Mesendoderm (in vitro differentiated cells): Measurements from ENCODE around the gene DAAM1.

Experiments used
- DNase-seq: peaks from one replicate; pipeline ENCODE4 v3.0.0; 2013
- H2AK5ac ChIP-seq: 2 replicates; pipeline ENCODE4 v1.6.1; 2013; ENCODE audit warnings: low read length, inconsistent platforms
- H2BK120ac ChIP-seq: 2 replicates; pipeline ENCODE4 v1.6.1; 2013; ENCODE audit warnings: low read depth, mild to moderate bottlenecking, low read length, moderate library complexity, mixed read lengths
- H2BK15ac ChIP-seq: replicated peaks from 2 replicates; pipeline ENCODE4 v1.6.1; 2013; ENCODE audit warnings: low read depth, mild to moderate bottlenecking, moderate library complexity
- H2BK5ac ChIP-seq: 2 replicates; pipeline ENCODE4 v1.6.1; 2013; ENCODE audit warnings: low read length, inconsistent platforms
- H3K18ac ChIP-seq: 2 replicates; pipeline ENCODE4 v1.6.1; 2013; ENCODE audit warnings: mild to moderate bottlenecking, low read length, mixed read lengths
- H3K23ac ChIP-seq: one replicate; pipeline ENCODE4 v1.6.1; 2013; ENCODE audit warnings: low read length
- H3K27ac ChIP-seq: 2 replicates; pipeline ENCODE4 v1.5.1; 2013; ENCODE audit warnings: low read depth, mild to moderate bottlenecking, inconsistent platforms, low read length, moderate library complexity
- H3K27me3 ChIP-seq: 2 replicates; pipeline ENCODE4 v1.6.1; 2013; ENCODE audit warnings: low read length, control low read depth, mild to moderate bottlenecking, inconsistent platforms; ENCODE audit not compliant: insufficient read depth, poor library complexity
- H3K36me3 ChIP-seq: 2 replicates; pipeline ENCODE4 v1.6.1; 2013; ENCODE audit warnings: low read length, inconsistent platforms; ENCODE audit not compliant: control insufficient read depth, insufficient read depth
- H3K4ac ChIP-seq: one replicate; pipeline ENCODE4 v1.6.1; 2013; ENCODE audit warnings: low read depth, mild to moderate bottlenecking, low read length, moderate library complexity
- H3K4me1 ChIP-seq: 2 replicates; pipeline ENCODE4 v1.6.1; 2013; ENCODE audit warnings: low read depth, low read length, inconsistent platforms; ENCODE audit not compliant: control insufficient read depth
- H3K4me2 ChIP-seq: 2 replicates; pipeline ENCODE4 v1.6.1; 2013; ENCODE audit warnings: low read length
- H3K4me3 ChIP-seq: 2 replicates; pipeline ENCODE4 v1.5.1; 2013; ENCODE audit warnings: mild to moderate bottlenecking, low read length
- H3K56ac ChIP-seq: one replicate; pipeline ENCODE4 v1.6.1; 2013; ENCODE audit warnings: low read length
- H3K79me1 ChIP-seq: 2 replicates; pipeline ENCODE4 v1.6.1; 2013; ENCODE audit warnings: low read length, inconsistent platforms
- H3K79me2 ChIP-seq: 2 replicates; pipeline ENCODE4 v1.6.1; 2013; ENCODE audit warnings: mild to moderate bottlenecking, low read length; ENCODE audit not compliant: control insufficient read depth, insufficient read depth
- H3K9ac ChIP-seq: 2 replicates; pipeline ENCODE4 v1.6.1; 2013; ENCODE audit warnings: low read length, inconsistent platforms
- H4K5ac ChIP-seq: one replicate; pipeline ENCODE4 v1.6.1; 2013; ENCODE audit warnings: low read length
- H4K8ac ChIP-seq: one replicate; pipeline ENCODE4 v1.6.1; 2013; ENCODE audit warnings: low read depth, mild to moderate bottlenecking, control low read depth, low read length, moderate library complexity
- WGBS: extraction: QIAGEN DNeasy Blood & Tissue Kit; methylation state at CpG from one replicate; pipeline ENCODE4 v1.1.7; 2013; ENCODE audit warnings: low lambda C conversion rate, missing lambda C conversion rate; ENCODE audit not compliant: insufficient coverage; ENCODE audit errors: extremely low coverage; 5-methylcytosine and 5-hydroxymethylcytosine counted together

DAAM1 gene

DNA sequence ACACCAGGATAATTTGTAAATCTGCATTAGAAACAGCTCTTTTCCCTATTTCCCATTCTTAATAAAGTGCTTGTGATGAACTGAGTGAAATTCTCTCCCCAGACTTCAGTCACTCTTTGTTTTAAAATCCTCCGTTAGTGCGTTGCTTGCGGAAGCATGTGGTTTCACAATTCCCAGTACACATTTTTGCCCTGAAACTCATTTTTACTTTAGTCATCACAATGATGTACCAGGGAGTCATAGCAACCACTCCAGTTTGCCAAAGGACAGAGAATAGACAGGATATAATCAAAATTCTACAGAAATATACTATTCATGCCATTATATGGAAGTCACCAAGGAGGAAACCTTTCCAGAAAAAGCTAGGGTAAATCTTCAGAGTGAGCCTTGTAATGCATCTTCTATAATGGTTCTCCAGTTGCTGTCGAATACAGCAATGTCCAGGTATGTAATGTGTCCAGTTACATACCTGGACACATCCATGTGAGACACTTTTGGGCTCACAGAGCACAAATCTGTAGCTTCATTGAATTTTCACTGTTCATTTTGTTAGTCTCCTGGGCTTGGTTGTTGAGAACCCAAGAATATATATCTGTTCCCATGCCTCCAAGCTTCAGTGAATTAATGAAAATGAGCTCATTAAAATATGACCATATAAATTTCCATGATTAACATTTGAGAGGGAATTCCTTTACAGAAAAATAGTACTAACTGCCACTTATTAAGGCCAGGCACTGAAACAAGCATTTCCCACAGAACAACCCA, 219.0 kb downstream of the DAAM1 start:
- WGBS, result no CpG with 5 or more reads among the region's 4 CpGs
- H3K23ac ChIP-seq, result no peak overlapping the region
- DNase-seq, result no peak
- no peak overlapping the region for H2BK15ac ChIP-seq
- H2BK5ac ChIP-seq, result no peak overlapping the region
- H3K79me2 ChIP-seq, result no peaks in the 10 kb centered on the region
- no peaks in the 10 kb centered on the region for H3K4me1 ChIP-seq
- no peaks in the 10 kb centered on the region for H3K79me1 ChIP-seq
- H3K36me3 ChIP-seq, result no peaks in the 10 kb centered on the region
- H3K4me3 ChIP-seq, result no peak overlapping the region
- H3K9ac ChIP-seq, result no peak overlapping the region
- H4K8ac ChIP-seq, result no peak overlapping the region
- H3K56ac ChIP-seq, result no peak overlapping the region
- no peak overlapping the region for H3K4me2 ChIP-seq
- H3K18ac ChIP-seq, result no peak overlapping the region
- H2AK5ac ChIP-seq, result no peak overlapping the region
- H3K4ac ChIP-seq, result no peak overlapping the region
- H3K27ac ChIP-seq, result no peak overlapping the region
- H3K27me3 ChIP-seq, result no peaks in the 10 kb centered on the region
- H4K5ac ChIP-seq, result no peak overlapping the region
- H2BK120ac ChIP-seq, result no peak overlapping the region

DNA sequence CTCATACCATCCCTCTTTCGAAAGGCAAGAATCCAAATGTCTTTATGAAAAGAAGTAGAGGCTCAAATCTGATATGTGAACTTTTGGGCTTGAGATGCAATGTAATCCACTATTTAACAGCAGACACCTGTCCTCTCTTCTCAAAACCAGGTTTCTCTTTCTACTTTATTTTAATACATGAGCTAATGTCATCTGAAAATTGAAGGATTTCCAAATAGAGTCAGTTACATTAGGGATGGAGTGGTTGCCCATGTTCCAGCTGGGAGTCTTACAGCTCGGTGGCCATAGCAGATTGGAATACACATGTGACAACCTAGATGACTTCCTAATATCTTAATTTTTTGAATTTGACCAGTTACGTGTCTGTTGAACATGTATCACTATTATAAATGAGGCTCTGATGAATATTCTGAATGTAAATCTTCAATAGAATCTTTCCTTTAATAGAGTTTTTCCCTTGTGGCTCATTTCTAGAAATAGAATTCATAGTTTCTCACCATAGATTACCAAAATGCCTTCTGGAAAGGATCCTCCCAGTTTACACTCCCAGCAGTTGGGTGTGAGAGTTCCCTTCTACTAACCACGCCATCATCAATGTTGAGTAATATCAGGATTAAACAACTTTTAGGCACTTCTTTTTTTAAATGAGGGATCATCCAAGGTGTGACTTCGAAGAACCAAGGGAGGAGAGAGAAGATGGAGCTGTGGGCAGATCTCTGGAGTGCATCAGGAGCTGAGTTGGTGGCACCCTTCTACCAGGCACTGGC, 227.6 kb downstream of the DAAM1 start:
- Histone ChIP-seq H2BK15ac (no peak overlapping the region), H2AK5ac (no peak overlapping the region), H3K9ac (no peak overlapping the region), H3K79me1 (no peaks in the 10 kb centered on the region), H3K4me2 (no peak overlapping the region), H3K36me3 (no peaks in the 10 kb centered on the region), H3K56ac (no peak overlapping the region), H3K23ac (no peak overlapping the region), H4K5ac (no peak overlapping the region), H3K4me3 (no peak overlapping the region), H3K4me1 (no peaks in the 10 kb centered on the region), H4K8ac (no peak overlapping the region), H2BK120ac (no peak overlapping the region), H3K4ac (no peak overlapping the region), H3K79me2 (no peaks in the 10 kb centered on the region), H3K27me3 (no peaks in the 10 kb centered on the region), H3K18ac (no peak overlapping the region), H2BK5ac (no peak overlapping the region), H3K27ac (no peak overlapping the region)
- no peak for DNase-seq
- no CpG with 5 or more reads among the region's 5 CpGs for WGBS

GRCh38 chr14:59417311-59417710, 228.8 kb downstream of the DAAM1 start:
- Histone ChIP-seq H3K4ac (no peak overlapping the region), H3K4me2 (no peak overlapping the region), H3K27me3 (no peaks in the 10 kb centered on the region), H3K23ac (no peak overlapping the region), H2AK5ac (no peak overlapping the region), H3K79me1 (no peaks in the 10 kb centered on the region), H3K9ac (no peak overlapping the region), H4K8ac (no peak overlapping the region), H3K27ac (no peak overlapping the region), H4K5ac (no peak overlapping the region), H3K18ac (no peak overlapping the region), H3K79me2 (no peaks in the 10 kb centered on the region), H2BK15ac (no peak overlapping the region), H3K4me1 (no peaks in the 10 kb centered on the region), H3K4me3 (no peak overlapping the region), H3K36me3 (no peaks in the 10 kb centered on the region), H2BK120ac (no peak overlapping the region), H2BK5ac (no peak overlapping the region), H3K56ac (no peak overlapping the region)
- DNase-seq, result no peak
- WGBS, result no CpG with 5 or more reads among the region's 6 CpGs

GRCh38 chr14:59419303-59419702, 230.8 kb downstream of the DAAM1 start:
- no peak overlapping the region for H3K18ac ChIP-seq
- WGBS, result no CpG with 5 or more reads among the region's 2 CpGs
- no peak for DNase-seq
- no peak overlapping the region for H2BK15ac ChIP-seq
- no peak overlapping the region for H2BK5ac ChIP-seq
- no peaks in the 10 kb centered on the region for H3K4me1 ChIP-seq
- no peaks in the 10 kb centered on the region for H3K79me1 ChIP-seq
- H3K27me3 ChIP-seq, result no peaks in the 10 kb centered on the region
- no peaks in the 10 kb centered on the region for H3K36me3 ChIP-seq
- no peak overlapping the region for H4K5ac ChIP-seq
- no peak overlapping the region for H3K4ac ChIP-seq
- H4K8ac ChIP-seq, result no peak overlapping the region
- H2BK120ac ChIP-seq, result no peak overlapping the region
- no peak overlapping the region for H3K9ac ChIP-seq
- H2AK5ac ChIP-seq, result no peak overlapping the region
- no peak overlapping the region for H3K4me2 ChIP-seq
- H3K27ac ChIP-seq, result no peak overlapping the region
- H3K23ac ChIP-seq, result no peak overlapping the region
- no peak overlapping the region for H3K56ac ChIP-seq
- H3K79me2 ChIP-seq, result no peaks in the 10 kb centered on the region
- H3K4me3 ChIP-seq, result no peak overlapping the region
